ENCODE measurements around the gene MAN1A1. TPM values are rescaled to one million over a fixed set of nuclear protein-coding genes. Genes with fewer than 3 reads are reported as not detected.
"Not testable (repeated sequence)": the region's sequence is repeated elsewhere in the genome, so short reads cannot be mapped to it uniquely, and the experiment has no call there.

Gene MAN1A1
- total RNA-seq, 4 donors from 2014 or later = 19.0 to 34.8 (median 21.1) TPM

DNA sequence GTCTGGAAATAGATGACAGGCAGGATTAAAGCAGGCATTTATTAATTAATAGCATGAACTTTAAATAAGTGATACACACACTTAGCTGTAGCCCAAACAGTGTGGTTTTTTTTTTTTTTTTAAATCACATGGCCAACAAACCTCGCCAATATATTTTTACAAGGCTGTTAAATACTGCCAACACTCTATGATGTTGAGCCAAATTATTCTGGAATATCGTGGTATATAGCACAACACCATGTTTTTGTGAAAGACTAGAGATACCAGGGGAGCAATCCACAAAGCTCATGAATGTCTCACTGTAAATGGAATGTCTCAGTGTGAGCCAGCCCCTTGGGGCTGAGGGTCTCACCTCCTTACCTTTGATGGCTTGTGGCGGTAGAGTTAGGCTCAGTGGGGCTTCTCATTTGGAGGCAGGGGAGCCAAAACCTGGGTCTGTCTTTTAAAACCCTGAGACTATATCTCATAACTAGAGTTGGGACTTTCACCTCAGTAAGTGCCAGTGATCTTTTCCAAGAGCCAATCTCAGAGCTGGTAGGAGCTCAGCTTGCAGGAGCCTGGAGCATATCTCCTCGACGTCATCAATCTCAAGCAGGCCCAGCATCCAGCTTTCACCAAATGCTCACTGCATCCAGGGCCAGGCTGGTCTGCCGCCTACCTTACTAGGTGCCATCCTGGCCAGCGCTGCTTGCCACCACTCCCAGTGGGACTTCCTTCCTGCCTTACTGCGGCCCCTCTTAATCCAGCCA is 192.6 kb downstream of the MAN1A1 start:
- Histone ChIP-seq H3K27ac (no peak overlapping the region), H3K4me1 (no peaks in the 10 kb centered on the region), H3K9me3 (no peaks in the 10 kb centered on the region), H3K4me3 (no peak overlapping the region), H3K27me3 (no peaks in the 10 kb centered on the region), H3K36me3 (no peaks in the 10 kb centered on the region)
- DNase-seq = no peak
- intact Hi-C loops (cut with DNase I; ENCODE audit: low total_unique reads) = no loop called here
- no peak for TF ChIP-seq POLR2A (IDR thresholded peaks at IDR 0.05)
- TF ChIP-seq, protein P1, sequence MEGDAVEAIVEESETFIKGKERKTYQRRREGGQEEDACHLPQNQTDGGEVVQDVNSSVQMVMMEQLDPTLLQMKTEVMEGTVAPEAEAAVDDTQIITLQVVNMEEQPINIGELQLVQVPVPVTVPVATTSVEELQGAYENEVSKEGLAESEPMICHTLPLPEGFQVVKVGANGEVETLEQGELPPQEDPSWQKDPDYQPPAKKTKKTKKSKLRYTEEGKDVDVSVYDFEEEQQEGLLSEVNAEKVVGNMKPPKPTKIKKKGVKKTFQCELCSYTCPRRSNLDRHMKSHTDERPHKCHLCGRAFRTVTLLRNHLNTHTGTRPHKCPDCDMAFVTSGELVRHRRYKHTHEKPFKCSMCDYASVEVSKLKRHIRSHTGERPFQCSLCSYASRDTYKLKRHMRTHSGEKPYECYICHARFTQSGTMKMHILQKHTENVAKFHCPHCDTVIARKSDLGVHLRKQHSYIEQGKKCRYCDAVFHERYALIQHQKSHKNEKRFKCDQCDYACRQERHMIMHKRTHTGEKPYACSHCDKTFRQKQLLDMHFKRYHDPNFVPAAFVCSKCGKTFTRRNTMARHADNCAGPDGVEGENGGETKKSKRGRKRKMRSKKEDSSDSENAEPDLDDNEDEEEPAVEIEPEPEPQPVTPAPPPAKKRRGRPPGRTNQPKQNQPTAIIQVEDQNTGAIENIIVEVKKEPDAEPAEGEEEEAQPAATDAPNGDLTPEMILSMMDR (IDR thresholded peaks at IDR 0.05 in 4 of 5, conservative IDR thresholded peaks at IDR 0.05 in 1 of 5) = no peak
- no peak for ATAC-seq
- in situ Hi-C loops (cut with MboI; ENCODE audit: low sequenced_read_pairs in 4 of 4) = no loop called here

DNA sequence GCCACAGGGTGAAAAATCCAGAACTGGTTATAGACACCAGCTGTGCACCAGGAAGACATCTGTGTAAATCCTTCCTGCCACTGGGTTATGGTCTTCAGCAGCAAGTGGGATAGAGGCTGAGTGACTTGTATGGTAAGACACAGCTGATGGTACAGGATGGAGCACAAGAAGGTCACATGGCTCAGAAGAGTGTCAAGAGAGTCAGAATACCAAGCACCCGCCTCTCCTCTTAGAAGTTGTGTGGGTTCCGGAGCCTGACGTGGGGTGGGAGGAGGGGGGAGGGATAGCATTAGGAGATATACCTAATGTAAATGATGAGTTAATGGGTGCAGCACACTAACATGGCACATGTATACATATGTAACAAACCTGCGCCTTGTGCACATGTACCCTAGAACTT is 193.5 kb downstream of the MAN1A1 start:
- DNase-seq; H3K9me3 ChIP-seq; H3K4me1 ChIP-seq; in situ Hi-C loops (cut with MboI; ENCODE audit: low sequenced_read_pairs in 4 of 4); H3K27me3 ChIP-seq; H3K27ac ChIP-seq; intact Hi-C loops (cut with DNase I; ENCODE audit: low total_unique reads); H3K4me3 ChIP-seq; H3K36me3 ChIP-seq; ATAC-seq: not testable (repeated sequence)

DNA sequence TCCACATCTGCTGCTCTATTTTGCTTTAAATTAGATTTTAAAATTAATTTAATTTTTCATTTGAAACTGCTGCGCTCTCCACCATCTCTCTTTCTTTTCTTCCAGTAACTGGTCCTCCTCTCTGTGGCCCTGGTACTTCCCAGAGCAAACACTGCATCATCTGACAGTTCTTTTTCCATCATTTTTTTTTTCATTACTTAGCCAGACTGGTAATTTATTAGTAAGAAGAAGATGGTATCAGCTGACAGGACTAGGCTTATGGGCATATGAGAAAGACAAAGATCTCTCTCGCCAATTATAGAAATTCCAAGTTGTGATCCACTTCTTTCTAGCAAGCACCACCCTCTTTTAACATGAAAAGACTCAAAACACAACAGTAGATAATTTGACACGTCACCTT is 197.4 kb downstream of the MAN1A1 start:
- ATAC-seq (no peak), DNase-seq (no peak)
- Histone ChIP-seq H3K4me1 (peaks cover 11 to 13% of the 10 kb centered on the region in 2 donors), H3K4me3 (no peak overlapping the region), H3K27me3 (no peaks in the 10 kb centered on the region), H3K36me3 (no peaks in the 10 kb centered on the region), H3K9me3 (no peaks in the 10 kb centered on the region), H3K27ac (no peak overlapping the region)
- in situ Hi-C loops (cut with MboI; ENCODE audit: low sequenced_read_pairs in 4 of 4) (no loop called here), intact Hi-C loops (cut with DNase I; ENCODE audit: low total_unique reads) (no loop called here)
- no peak for TF ChIP-seq POLR2A (IDR thresholded peaks at IDR 0.05)
- TF ChIP-seq, protein P1 (IDR thresholded peaks at IDR 0.05 in 4 of 5, conservative IDR thresholded peaks at IDR 0.05 in 1 of 5) = no peak

DNA sequence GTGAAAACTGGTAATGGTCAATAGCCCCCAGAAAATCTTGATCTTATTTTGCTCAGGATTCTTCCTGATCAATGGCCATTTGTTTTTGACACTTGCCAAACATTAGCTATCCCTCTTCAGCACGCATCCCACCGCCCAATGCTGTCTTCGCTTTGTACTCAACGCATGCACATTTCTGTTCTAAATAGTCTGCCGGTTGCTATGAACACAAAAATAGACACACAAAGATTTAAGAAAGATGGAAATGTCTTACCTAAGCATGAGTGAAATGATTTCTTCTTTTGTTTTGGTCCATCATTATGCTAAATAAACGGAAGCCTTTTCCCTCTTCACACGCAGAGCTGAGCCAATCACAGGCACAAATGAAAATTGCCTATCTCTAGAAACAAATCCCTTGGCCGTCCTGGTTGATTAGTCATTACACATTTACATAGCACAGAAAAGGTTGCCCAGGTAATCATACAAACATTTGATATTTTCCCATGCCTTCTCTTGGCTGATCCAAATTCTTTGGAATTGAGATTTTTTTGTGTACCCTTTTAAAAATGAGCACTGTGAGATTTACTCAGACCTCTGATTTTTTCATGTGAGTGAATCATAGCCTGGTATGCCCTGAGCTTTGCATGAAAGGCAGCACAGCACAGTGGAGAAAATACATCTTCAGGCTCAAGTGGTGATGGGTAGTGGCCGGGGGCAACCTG is 200.6 kb downstream of the MAN1A1 start:
- H3K4me1 ChIP-seq = peaks cover 11 to 18% of the 10 kb centered on the region in 2 donors
- ATAC-seq (no peak), DNase-seq (no peak)
- TF ChIP-seq, protein P1 (IDR thresholded peaks at IDR 0.05 in 4 of 5, conservative IDR thresholded peaks at IDR 0.05 in 1 of 5) = no peak
- TF ChIP-seq POLR2A (IDR thresholded peaks at IDR 0.05) = no peak
- no peaks in the 10 kb centered on the region for H3K9me3 ChIP-seq
- H3K4me3 ChIP-seq = no peak overlapping the region
- H3K27me3 ChIP-seq = no peaks in the 10 kb centered on the region
- no peaks in the 10 kb centered on the region for H3K36me3 ChIP-seq
- in situ Hi-C loops (cut with MboI; ENCODE audit: low sequenced_read_pairs in 4 of 4) (no loop called here), intact Hi-C loops (cut with DNase I; ENCODE audit: low total_unique reads) (loop anchor here (10.0 kb wide), 1 partner anchor 196 kb away; the partner anchor contains the start of gene MAN1A1)
- no peak overlapping the region for H3K27ac ChIP-seq

DNA sequence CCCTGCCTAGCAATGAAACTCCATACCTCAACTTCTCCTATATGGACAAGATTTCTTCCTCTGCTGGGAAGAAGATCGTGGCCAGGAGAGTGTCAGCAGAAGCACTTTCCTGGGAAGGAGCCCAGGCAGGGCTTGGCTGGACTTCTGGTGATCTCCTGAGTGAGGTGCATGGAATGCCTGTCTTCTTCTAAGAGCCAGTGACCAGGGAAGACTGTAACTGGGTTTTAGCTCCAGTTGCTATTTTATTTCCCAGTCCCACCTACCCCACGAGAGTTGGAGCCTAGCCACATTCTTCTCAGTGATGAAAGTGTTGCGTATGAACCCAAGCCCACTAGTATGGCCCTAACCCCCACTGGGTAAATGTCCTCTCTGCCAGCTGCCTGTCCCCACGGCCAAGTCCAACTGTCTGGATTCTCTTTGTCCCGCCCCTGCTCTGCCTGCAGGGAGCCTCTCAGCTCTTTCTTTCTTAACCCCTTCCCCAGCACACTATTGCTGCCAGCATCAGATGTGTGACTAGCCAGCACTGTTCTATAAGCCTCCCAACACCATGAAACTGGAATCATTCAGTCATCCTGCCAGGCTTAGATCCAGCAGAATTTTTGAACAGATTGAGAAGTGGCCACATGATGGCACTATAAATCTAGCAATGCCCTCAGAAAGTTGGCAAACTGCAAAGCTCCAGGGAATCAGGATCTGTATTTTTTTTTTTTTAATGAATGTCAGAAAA is 201.3 kb downstream of the MAN1A1 start:
- no peaks in the 10 kb centered on the region for H3K27me3 ChIP-seq
- peak overlapping the region in 1 of 4 donors; percentile 29 for H3K27ac ChIP-seq
- H3K36me3 ChIP-seq = no peaks in the 10 kb centered on the region
- no peak for DNase-seq
- in situ Hi-C loops (cut with MboI; ENCODE audit: low sequenced_read_pairs in 4 of 4) (no loop called here), intact Hi-C loops (cut with DNase I; ENCODE audit: low total_unique reads) (loop anchor here (10.0 kb wide), 1 partner anchor 197 kb away; the partner anchor contains the start of gene MAN1A1)
- no peaks in the 10 kb centered on the region for H3K9me3 ChIP-seq
- ATAC-seq = peak; percentile 64 to 74
- H3K4me1 ChIP-seq = peaks cover 11 to 18% of the 10 kb centered on the region in 2 donors
- no peak overlapping the region for H3K4me3 ChIP-seq
- TF ChIP-seq POLR2A (IDR thresholded peaks at IDR 0.05) = no peak
- TF ChIP-seq, protein P1 (IDR thresholded peaks at IDR 0.05 in 4 of 5, conservative IDR thresholded peaks at IDR 0.05 in 1 of 5) = peak in 4 of 5 experiments; percentile 12 to 49 (median 42)

Data from gastrocnemius medialis (tissue), 4 donors.